ENCODE data around the gene IPO4. TPM values are rescaled to one million over a fixed set of nuclear protein-coding genes. Genes with fewer than 3 reads are reported as not detected.

Gene IPO4
- total and polyA plus RNA-seq, 2 of the 13 experiments (the other 11 are each of a cell fraction or from before 2014, with no cell fraction given), result 39.0 to 179 TPM

DNA sequence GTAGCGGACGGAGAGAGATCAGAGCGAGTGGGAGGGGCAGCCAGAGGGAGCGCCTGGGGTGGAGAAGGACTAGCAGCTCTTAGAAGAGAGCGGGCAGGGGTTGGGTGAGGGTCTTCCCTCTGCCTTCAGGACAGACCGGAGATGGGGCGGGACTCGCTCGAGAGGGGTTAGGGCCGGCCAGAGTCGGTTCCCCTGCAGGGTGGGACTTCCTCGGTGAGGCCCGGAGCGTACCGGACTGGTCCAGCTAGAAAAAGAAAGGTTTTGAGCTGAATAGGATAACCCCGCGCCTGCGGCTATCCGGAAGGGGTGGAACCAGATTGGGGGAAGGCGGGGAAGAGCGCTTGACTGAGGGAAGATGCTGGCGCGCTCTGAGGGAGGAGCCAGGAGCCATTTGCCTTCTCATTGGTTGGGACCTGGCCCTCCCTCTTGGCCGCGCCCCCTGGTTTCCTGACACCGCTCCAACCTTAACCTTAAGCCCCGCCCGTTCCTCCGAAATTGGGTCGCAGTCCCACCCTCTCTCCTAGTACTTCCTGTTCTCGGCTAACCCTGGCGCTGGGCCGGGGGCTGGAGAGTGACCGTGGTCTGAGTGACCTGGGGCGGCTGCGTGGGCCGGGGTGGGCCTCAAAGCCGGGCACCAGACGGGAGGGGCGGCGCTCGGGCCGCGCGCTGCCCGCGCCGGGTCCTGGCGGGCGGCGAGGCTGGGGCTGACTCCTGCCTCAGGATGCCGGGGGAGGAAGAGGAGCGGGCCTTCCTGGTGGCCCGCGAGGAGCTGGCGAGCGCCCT lies 41.4 kb downstream of the IPO4 start, which contains the start of gene RNF31 (continued):
- TF ChIP-seq, protein P1, sequence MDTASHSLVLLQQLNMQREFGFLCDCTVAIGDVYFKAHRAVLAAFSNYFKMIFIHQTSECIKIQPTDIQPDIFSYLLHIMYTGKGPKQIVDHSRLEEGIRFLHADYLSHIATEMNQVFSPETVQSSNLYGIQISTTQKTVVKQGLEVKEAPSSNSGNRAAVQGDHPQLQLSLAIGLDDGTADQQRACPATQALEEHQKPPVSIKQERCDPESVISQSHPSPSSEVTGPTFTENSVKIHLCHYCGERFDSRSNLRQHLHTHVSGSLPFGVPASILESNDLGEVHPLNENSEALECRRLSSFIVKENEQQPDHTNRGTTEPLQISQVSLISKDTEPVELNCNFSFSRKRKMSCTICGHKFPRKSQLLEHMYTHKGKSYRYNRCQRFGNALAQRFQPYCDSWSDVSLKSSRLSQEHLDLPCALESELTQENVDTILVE (CRISPR knock-in tag; IDR thresholded peaks at IDR 0.05), result no peak
- TF ChIP-seq HOXA9 (CRISPR knock-in tag; IDR thresholded peaks at IDR 0.05; ENCODE audit: borderline replicate concordance) (no peak), NFE2 (CRISPR knock-in tag; IDR thresholded peaks at IDR 0.05) (no peak), ZNF768 (CRISPR knock-in tag; IDR thresholded peaks at IDR 0.05) (0 out of 2 replicates have a peak, but pooled peaks have one; percentile 23), RELA (CRISPR knock-in tag; IDR thresholded peaks at IDR 0.05) (no peak), ZNF567 (CRISPR knock-in tag; IDR thresholded peaks at IDR 0.05; ENCODE audit: borderline replicate concordance) (peak; percentile 45; the same call in 1 of the 2 replicates), BORCS8-MEF2B (CRISPR knock-in tag; IDR thresholded peaks at IDR 0.05) (peak; percentile 84), FOSL1 (CRISPR knock-in tag; IDR thresholded peaks at IDR 0.05; ENCODE audit: borderline replicate concordance) (peak; percentile 38; the same call in 1 of the 2 replicates), ZNF460 (CRISPR knock-in tag; IDR thresholded peaks at IDR 0.05; ENCODE audit: borderline replicate concordance) (no peak), EHMT2 (IDR thresholded peaks at IDR 0.05; ENCODE audit: borderline replicate concordance, low read depth, low read length) (no peak), ZNF572 (CRISPR knock-in tag; IDR thresholded peaks at IDR 0.05) (no peak), ZNF713 (CRISPR knock-in tag; IDR thresholded peaks at IDR 0.05) (peak; percentile 75; the same call in 1 of the 2 replicates), CBX5 (CRISPR knock-in tag; IDR thresholded peaks at IDR 0.05; ENCODE audit: borderline replicate concordance) (0 out of 2 replicates have a peak, but pooled peaks have one; percentile 39), ZNF749 (CRISPR knock-in tag; IDR thresholded peaks at IDR 0.05; ENCODE audit: borderline replicate concordance) (0 out of 2 replicates have a peak, but pooled peaks have one; percentile 78), RARG (CRISPR knock-in tag; IDR thresholded peaks at IDR 0.05; ENCODE audit: low read depth) (peak; percentile 44; the same call in 1 of the 2 replicates), ARNTL (CRISPR knock-in tag; IDR thresholded peaks at IDR 0.05) (peak; percentile 80; the same call in 1 of the 2 replicates), TBL1XR1 (IDR thresholded peaks at IDR 0.05; ENCODE audit: borderline replicate concordance, low read length, partially characterized antibody) (no peak), ZNF256 (CRISPR knock-in tag; conservative IDR thresholded peaks at IDR 0.05) (peak; percentile 91), STAT5B (CRISPR knock-in tag; IDR thresholded peaks at IDR 0.05) (peak; percentile 86; the same call in 1 of the 2 replicates), ZNF441 (CRISPR knock-in tag; IDR thresholded peaks at IDR 0.05; ENCODE audit: borderline replicate concordance) (peak; percentile 70), ZNF775 (CRISPR knock-in tag; IDR thresholded peaks at IDR 0.05; ENCODE audit: borderline replicate concordance) (no peak), ZKSCAN5 (CRISPR knock-in tag; IDR thresholded peaks at IDR 0.05) (no peak)
- TF ChIP-seq, protein P2, sequence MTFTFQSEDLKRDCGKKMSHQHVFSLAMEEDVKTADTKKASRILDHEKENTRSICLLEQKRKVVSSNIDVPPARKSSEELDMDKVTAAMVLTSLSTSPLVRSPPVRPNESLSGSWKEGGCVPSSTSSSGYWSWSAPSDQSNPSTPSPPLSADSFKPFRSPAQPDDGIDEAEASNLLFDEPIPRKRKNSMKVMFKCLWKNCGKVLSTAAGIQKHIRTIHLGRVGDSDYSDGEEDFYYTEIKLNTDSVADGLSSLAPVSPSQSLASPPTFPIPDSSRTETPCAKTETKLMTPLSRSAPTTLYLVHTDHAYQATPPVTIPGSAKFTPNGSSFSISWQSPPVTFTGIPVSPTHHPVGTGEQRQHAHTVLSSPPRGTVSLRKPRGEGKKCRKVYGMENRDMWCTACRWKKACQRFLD (CRISPR knock-in tag; IDR thresholded peaks at IDR 0.05; ENCODE audit: borderline replicate concordance), result peak; percentile 77; the same call in 1 of the 2 replicates
- TF ChIP-seq, protein P3, sequence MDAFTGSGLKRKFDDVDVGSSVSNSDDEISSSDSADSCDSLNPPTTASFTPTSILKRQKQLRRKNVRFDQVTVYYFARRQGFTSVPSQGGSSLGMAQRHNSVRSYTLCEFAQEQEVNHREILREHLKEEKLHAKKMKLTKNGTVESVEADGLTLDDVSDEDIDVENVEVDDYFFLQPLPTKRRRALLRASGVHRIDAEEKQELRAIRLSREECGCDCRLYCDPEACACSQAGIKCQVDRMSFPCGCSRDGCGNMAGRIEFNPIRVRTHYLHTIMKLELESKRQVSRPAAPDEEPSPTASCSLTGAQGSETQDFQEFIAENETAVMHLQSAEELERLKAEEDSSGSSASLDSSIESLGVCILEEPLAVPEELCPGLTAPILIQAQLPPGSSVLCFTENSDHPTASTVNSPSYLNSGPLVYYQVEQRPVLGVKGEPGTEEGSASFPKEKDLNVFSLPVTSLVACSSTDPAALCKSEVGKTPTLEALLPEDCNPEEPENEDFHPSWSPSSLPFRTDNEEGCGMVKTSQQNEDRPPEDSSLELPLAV (CRISPR knock-in tag; conservative IDR thresholded peaks at IDR 0.05; ENCODE audit: low read depth), result no peak
- TF ChIP-seq, protein P4, sequence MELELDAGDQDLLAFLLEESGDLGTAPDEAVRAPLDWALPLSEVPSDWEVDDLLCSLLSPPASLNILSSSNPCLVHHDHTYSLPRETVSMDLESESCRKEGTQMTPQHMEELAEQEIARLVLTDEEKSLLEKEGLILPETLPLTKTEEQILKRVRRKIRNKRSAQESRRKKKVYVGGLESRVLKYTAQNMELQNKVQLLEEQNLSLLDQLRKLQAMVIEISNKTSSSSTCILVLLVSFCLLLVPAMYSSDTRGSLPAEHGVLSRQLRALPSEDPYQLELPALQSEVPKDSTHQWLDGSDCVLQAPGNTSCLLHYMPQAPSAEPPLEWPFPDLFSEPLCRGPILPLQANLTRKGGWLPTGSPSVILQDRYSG (CRISPR knock-in tag; IDR thresholded peaks at IDR 0.05), result peak; percentile 90

Data from HepG2 (cell line).